Osteocyte (in vitro differentiated cells): ENCODE measurements around the gene KCNIP4. TPM values are rescaled to one million over a fixed set of nuclear protein-coding genes. Genes with fewer than 3 reads are reported as not detected.

Source experiments
- DNase-seq: peaks from one replicate; pipeline ENCODE4 v3.0.0; 2021; ENCODE audit warnings: mixed read lengths; ENCODE audit not compliant: unreplicated experiment; ENCODE audit errors: extremely low spot score
- H3K27ac Mint-ChIP-seq: one replicate; pipeline ENCODE4 v1.8.0; 2021; ENCODE audit warnings: mild to moderate bottlenecking, mixed read lengths; ENCODE audit not compliant: unreplicated experiment
- H3K27me3 Mint-ChIP-seq: one replicate; pipeline ENCODE4 v1.8.0; 2021; ENCODE audit warnings: mixed read lengths; ENCODE audit not compliant: unreplicated experiment
- H3K36me3 Mint-ChIP-seq: one replicate; pipeline ENCODE4 v1.8.0; 2021; ENCODE audit warnings: mixed read lengths; ENCODE audit not compliant: unreplicated experiment
- H3K4me1 Mint-ChIP-seq: one replicate; pipeline ENCODE4 v1.8.0; 2021; ENCODE audit warnings: mixed read lengths; ENCODE audit not compliant: unreplicated experiment
- H3K4me3 Mint-ChIP-seq: one replicate; pipeline ENCODE4 v1.8.0; 2021; ENCODE audit warnings: mild to moderate bottlenecking, moderate library complexity, mixed read lengths; ENCODE audit not compliant: unreplicated experiment
- H3K9me3 Mint-ChIP-seq: one replicate; pipeline ENCODE4 v1.8.0; 2021; ENCODE audit warnings: mixed read lengths; ENCODE audit not compliant: unreplicated experiment
- CTCF ChIP-seq: fragments of 200-600 bp; sonication (generic); IDR thresholded peaks from 2 replicates; pipeline ENCODE4 v1.5.0; 2021; ENCODE audit warnings: antibody characterized with exemption, mild to moderate bottlenecking, moderate library complexity
- total RNA-seq: library from RNA; stranded (reverse); gene quantifications from 2 replicates; pipeline ENCODE4 v1.2.1, GENCODE V29; 2021

KCNIP4 gene
- total RNA-seq, 1 donor from 2014 or later = 0.24 TPM

- no peak for TF ChIP-seq CTCF
- Mint-ChIP-seq H3K4me3 (no peak overlapping the region), H3K4me1 (no peaks in the 10 kb centered on the region), H3K27me3 (no peaks in the 10 kb centered on the region), H3K36me3 (no peaks in the 10 kb centered on the region), H3K9me3 (peaks cover 39% of the 10 kb centered on the region), H3K27ac (no peak overlapping the region)
- no peak for DNase-seq
These were observed 560.9 kb downstream of the KCNIP4 start for GRCh38 chr4:21387683-21388082.

DNA sequence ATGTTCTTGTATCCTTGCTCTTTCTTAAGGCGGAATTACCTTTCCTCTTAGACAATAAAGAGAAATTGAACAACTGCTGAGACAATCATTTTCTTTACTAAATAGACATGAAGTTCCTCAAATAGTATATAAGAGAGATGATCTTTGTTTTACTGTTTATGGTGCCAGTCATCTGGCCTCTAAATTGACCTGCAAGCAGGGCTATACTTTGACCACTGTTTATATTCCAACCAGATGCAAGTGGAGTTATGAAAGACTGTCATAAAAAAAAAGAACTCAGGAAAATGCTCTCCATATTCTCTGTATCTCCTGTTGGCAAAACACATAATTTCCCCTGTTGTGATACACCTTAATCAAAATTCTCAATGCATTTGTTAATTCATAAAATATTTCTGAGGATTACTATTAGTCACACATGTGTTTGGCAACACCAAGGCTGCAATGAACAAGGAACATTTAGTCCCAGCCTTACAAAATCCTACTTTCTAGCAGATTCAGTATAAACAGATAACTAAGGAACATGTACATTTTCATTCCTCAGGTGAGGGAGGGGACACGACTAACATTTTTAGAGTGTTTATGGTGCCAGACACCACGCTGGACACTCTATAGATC, 562.3 kb downstream of the KCNIP4 start:
- H3K27me3 Mint-ChIP-seq = no peaks in the 10 kb centered on the region
- H3K36me3 Mint-ChIP-seq = no peaks in the 10 kb centered on the region
- TF ChIP-seq CTCF = no peak
- H3K4me3 Mint-ChIP-seq = no peak overlapping the region
- DNase-seq = no peak
- no peaks in the 10 kb centered on the region for H3K4me1 Mint-ChIP-seq
- no peak overlapping the region for H3K27ac Mint-ChIP-seq
- peaks cover 38% of the 10 kb centered on the region for H3K9me3 Mint-ChIP-seq

DNA sequence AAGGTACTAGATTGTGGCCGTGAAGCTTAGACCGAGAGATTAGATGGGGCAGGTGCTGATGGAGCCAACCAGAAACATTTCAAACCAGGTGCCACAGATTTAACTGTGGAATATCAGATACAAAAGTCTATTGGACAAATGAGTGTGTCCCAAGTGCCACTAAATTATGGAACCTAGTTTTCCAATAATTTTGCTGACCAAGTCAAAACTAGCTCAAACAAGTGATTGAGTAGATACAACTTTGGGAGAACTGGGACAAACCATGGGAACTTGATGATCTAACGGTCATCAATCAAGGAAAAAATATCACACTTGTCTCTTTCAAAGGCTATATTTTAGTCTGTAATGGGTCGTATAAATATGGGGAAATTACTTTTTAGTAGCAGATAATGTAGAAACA, 562.9 kb downstream of the KCNIP4 start:
- Mint-ChIP-seq H3K27me3 (no peaks in the 10 kb centered on the region), H3K4me1 (no peaks in the 10 kb centered on the region), H3K27ac (no peak overlapping the region), H3K36me3 (no peaks in the 10 kb centered on the region), H3K9me3 (peaks cover 35% of the 10 kb centered on the region), H3K4me3 (no peak overlapping the region)
- no peak for DNase-seq
- TF ChIP-seq CTCF = no peak

- Mint-ChIP-seq H3K27me3 (no peaks in the 10 kb centered on the region), H3K4me3 (no peak overlapping the region), H3K27ac (no peak overlapping the region), H3K36me3 (no peaks in the 10 kb centered on the region), H3K4me1 (no peaks in the 10 kb centered on the region), H3K9me3 (peaks cover 34% of the 10 kb centered on the region)
- TF ChIP-seq CTCF = no peak
- no peak for DNase-seq
These were observed 564.0 kb downstream of the KCNIP4 start for GRCh38 chr4:21384609-21385008.

GRCh38 chr4:21380861-21381260, 567.7 kb downstream of the KCNIP4 start:
- no peaks in the 10 kb centered on the region for H3K36me3 Mint-ChIP-seq
- no peak for DNase-seq
- H3K27me3 Mint-ChIP-seq = no peaks in the 10 kb centered on the region
- no peak overlapping the region for H3K4me3 Mint-ChIP-seq
- H3K27ac Mint-ChIP-seq = no peak overlapping the region
- H3K4me1 Mint-ChIP-seq = no peaks in the 10 kb centered on the region
- H3K9me3 Mint-ChIP-seq = peaks cover 23% of the 10 kb centered on the region
- TF ChIP-seq CTCF = no peak
